Measurements from ENCODE around the gene DNAJC18.

Gene DNAJC18

GRCh38 chr5:139451878-139452660, 12.7 kb upstream of the DNAJC18 start (continued):
- TF ChIP-seq BCL6B (tag by site-specific recombination; IDR thresholded peaks at IDR 0.05) (peak; percentile 19; the same call in 1 of the 2 replicates), ZFP3 (tag by site-specific recombination; IDR thresholded peaks at IDR 0.05; ENCODE audit: low read depth) (no peak), ZNF133 (tag by site-specific recombination; IDR thresholded peaks at IDR 0.05) (no peak), ZNF621 (tag by site-specific recombination; IDR thresholded peaks at IDR 0.05) (0 out of 2 replicates have a peak, but pooled peaks have one; percentile 20), ZNF140 (tag by site-specific recombination; IDR thresholded peaks at IDR 0.05) (peak; percentile 3; the same call in 1 of the 2 replicates), GLI2 (tag by site-specific recombination; IDR thresholded peaks at IDR 0.05; ENCODE audit: borderline replicate concordance, low read depth) (no peak), ZNF112 (tag by site-specific recombination; IDR thresholded peaks at IDR 0.05) (no peak), ZNF354C (tag by site-specific recombination; IDR thresholded peaks at IDR 0.05; ENCODE audit: borderline replicate concordance, low read depth) (peak; percentile 25; the same call in 1 of the 2 replicates), ZNF239 (tag by site-specific recombination; IDR thresholded peaks at IDR 0.05) (0 out of 2 replicates have a peak, but pooled peaks have one; percentile 26), ZNF324 (tag by site-specific recombination; IDR thresholded peaks at IDR 0.05) (no peak), ZBTB44 (tag by site-specific recombination; IDR thresholded peaks at IDR 0.05) (no peak), HOXA7 (CRISPR knock-in tag; IDR thresholded peaks at IDR 0.05; ENCODE audit: borderline replicate concordance) (no peak), ZNF37A (tag by site-specific recombination; IDR thresholded peaks at IDR 0.05) (no peak), ZNF416 (tag by site-specific recombination; IDR thresholded peaks at IDR 0.05) (no peak), OSR2 (tag by site-specific recombination; IDR thresholded peaks at IDR 0.05) (no peak), ZNF221 (tag by site-specific recombination; IDR thresholded peaks at IDR 0.05; ENCODE audit: borderline replicate concordance) (no peak), ZBTB21 (tag by site-specific recombination; IDR thresholded peaks at IDR 0.05) (no peak), ZNF423 (tag by site-specific recombination; IDR thresholded peaks at IDR 0.05) (no peak), ZNF585B (tag by site-specific recombination; IDR thresholded peaks at IDR 0.05) (no peak), ZNF501 (tag by site-specific recombination; IDR thresholded peaks at IDR 0.05) (no peak), ZNF398 (tag by site-specific recombination; IDR thresholded peaks at IDR 0.05) (no peak), ZNF549 (tag by site-specific recombination; IDR thresholded peaks at IDR 0.05) (no peak)
- TF ChIP-seq, protein P1, sequence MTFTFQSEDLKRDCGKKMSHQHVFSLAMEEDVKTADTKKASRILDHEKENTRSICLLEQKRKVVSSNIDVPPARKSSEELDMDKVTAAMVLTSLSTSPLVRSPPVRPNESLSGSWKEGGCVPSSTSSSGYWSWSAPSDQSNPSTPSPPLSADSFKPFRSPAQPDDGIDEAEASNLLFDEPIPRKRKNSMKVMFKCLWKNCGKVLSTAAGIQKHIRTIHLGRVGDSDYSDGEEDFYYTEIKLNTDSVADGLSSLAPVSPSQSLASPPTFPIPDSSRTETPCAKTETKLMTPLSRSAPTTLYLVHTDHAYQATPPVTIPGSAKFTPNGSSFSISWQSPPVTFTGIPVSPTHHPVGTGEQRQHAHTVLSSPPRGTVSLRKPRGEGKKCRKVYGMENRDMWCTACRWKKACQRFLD (tag by site-specific recombination; IDR thresholded peaks at IDR 0.05): no peak
- TF ChIP-seq, protein P2, sequence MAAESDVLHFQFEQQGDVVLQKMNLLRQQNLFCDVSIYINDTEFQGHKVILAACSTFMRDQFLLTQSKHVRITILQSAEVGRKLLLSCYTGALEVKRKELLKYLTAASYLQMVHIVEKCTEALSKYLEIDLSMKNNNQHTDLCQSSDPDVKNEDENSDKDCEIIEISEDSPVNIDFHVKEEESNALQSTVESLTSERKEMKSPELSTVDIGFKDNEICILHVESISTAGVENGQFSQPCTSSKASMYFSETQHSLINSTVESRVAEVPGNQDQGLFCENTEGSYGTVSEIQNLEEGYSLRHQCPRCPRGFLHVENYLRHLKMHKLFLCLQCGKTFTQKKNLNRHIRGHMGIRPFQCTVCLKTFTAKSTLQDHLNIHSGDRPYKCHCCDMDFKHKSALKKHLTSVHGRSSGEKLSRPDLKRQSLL (tag by site-specific recombination; IDR thresholded peaks at IDR 0.05): no peak
- TF ChIP-seq, protein P3, sequence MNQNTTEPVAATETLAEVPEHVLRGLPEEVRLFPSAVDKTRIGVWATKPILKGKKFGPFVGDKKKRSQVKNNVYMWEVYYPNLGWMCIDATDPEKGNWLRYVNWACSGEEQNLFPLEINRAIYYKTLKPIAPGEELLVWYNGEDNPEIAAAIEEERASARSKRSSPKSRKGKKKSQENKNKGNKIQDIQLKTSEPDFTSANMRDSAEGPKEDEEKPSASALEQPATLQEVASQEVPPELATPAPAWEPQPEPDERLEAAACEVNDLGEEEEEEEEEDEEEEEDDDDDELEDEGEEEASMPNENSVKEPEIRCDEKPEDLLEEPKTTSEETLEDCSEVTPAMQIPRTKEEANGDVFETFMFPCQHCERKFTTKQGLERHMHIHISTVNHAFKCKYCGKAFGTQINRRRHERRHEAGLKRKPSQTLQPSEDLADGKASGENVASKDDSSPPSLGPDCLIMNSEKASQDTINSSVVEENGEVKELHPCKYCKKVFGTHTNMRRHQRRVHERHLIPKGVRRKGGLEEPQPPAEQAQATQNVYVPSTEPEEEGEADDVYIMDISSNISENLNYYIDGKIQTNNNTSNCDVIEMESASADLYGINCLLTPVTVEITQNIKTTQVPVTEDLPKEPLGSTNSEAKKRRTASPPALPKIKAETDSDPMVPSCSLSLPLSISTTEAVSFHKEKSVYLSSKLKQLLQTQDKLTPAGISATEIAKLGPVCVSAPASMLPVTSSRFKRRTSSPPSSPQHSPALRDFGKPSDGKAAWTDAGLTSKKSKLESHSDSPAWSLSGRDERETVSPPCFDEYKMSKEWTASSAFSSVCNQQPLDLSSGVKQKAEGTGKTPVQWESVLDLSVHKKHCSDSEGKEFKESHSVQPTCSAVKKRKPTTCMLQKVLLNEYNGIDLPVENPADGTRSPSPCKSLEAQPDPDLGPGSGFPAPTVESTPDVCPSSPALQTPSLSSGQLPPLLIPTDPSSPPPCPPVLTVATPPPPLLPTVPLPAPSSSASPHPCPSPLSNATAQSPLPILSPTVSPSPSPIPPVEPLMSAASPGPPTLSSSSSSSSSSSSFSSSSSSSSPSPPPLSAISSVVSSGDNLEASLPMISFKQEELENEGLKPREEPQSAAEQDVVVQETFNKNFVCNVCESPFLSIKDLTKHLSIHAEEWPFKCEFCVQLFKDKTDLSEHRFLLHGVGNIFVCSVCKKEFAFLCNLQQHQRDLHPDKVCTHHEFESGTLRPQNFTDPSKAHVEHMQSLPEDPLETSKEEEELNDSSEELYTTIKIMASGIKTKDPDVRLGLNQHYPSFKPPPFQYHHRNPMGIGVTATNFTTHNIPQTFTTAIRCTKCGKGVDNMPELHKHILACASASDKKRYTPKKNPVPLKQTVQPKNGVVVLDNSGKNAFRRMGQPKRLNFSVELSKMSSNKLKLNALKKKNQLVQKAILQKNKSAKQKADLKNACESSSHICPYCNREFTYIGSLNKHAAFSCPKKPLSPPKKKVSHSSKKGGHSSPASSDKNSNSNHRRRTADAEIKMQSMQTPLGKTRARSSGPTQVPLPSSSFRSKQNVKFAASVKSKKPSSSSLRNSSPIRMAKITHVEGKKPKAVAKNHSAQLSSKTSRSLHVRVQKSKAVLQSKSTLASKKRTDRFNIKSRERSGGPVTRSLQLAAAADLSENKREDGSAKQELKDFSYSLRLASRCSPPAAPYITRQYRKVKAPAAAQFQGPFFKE (tag by site-specific recombination; IDR thresholded peaks at IDR 0.05; ENCODE audit: borderline replicate concordance): no peak

Data from HEK293 (cell line).